Measurements from ENCODE around the gene CACNA1S.

GRCh38 chr1:201145132-201145531 lies 32.9 kb upstream of the CACNA1S start:
- TF ChIP-seq MAX (IDR thresholded peaks at IDR 0.05), result no peak
- no peak for TF ChIP-seq RAD21 (IDR thresholded peaks at IDR 0.05; ENCODE audit: low read depth)
- no peak for TF ChIP-seq TAF1 (IDR thresholded peaks at IDR 0.05; ENCODE audit: low read depth)
- no peak for TF ChIP-seq CREB1 (IDR thresholded peaks at IDR 0.05; ENCODE audit: low read depth)
- TF ChIP-seq TEAD4 (IDR thresholded peaks at IDR 0.05), result no peak
- no peak for TF ChIP-seq NFIC (IDR thresholded peaks at IDR 0.05)
- no peak for TF ChIP-seq YY1 (IDR thresholded peaks at IDR 0.05; ENCODE audit: low read depth)
- TF ChIP-seq CEBPB (IDR thresholded peaks at IDR 0.05), result no peak
- no peak for TF ChIP-seq ZBTB7A (IDR thresholded peaks at IDR 0.05; ENCODE audit: low read depth)
- TF ChIP-seq REST (IDR thresholded peaks at IDR 0.05; ENCODE audit: low read depth), result no peak
- TF ChIP-seq EP300 (IDR thresholded peaks at IDR 0.05; ENCODE audit: borderline replicate concordance), result no peak
- TF ChIP-seq EGR1 (IDR thresholded peaks at IDR 0.05), result no peak
